ENCODE results near the gene LMOD1.

DNA sequence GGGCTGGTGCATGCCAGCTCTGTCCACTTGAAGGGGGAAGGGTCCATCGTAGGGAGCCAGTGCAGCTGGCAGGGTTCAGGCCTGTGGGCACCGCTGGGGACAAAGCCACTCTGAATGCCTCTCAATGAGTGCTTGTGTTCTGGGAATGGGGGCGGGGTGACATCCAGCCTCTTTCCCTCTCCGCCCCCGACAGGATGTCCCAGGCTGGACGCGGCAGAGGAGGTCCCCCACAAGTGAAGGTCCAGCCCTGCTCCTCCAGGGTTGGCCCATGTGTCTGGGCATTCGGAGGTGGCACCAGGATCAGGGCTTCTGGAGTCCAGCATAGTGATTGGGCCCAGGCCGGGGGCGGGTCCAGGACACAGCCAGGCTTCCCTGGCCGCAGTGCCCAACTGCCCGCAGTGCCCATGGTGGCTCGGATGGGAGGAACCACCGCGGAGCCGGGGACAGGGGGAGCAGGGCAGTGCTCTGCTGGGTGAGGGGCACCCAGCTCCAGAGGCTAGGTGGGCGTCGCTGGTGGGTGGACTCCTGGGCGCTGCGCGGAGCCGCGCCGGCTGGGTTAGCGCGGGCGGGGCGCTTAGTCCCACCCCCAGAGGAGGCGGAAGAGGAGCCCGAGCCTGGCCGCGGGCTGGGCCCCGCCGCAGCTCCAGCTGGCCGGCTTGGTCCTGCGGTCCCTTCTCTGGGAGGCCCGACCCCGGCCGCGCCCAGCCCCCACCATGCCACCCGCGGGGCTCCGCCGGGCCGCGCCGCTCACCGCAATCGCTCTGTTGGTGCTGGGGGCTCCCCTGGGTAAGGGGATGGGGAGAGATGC, 57.9 kb downstream of the LMOD1 start, which contains the start of gene SHISA4:
- TF ChIP-seq POLR2A (IDR thresholded peaks at IDR 0.05; ENCODE audit: low read length) (no peak), GATA1 (IDR thresholded peaks at IDR 0.05; ENCODE audit: low read depth, low read length) (no peak)
